NCI-H748 (cell line): Measurements from ENCODE around the gene COL1A1.

ENCODE experiments used
- DNase-seq: peaks from one replicate; lab custom pipeline; 2025; ENCODE audit not compliant: unreplicated experiment; lab: John Stamatoyannopoulos, UW

Gene COL1A1

DNA sequence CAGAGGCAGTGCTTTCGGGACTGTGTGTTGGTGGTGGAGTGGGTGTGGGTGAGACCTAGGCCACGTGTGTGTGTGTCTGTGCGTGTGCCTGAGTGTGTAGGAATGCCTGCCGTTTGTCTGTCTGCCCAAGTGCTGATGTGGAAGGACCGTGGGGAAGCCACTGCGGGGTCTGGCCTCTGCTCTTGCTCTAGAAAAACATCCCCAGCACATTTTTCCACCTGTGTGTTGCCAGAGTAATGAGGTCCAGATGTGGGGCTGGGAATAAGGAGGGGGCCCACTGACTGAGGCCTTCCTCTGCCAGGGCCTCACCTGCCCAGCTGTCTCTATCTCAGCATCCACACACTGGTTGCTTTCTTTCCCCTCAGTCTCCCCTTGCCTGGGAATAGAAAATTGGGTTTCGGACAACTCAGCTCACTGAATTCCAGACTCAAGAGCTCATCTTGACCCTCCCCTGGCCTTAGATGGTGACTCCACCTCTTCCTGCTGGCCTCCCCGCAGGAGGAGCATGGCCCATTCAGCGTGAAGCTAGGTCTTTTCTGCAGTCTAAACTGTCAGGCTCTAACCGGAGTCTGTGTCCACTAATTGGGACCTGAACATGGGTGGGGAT, 28.0 kb downstream of the COL1A1 start:
- no peak for DNase-seq

DNA sequence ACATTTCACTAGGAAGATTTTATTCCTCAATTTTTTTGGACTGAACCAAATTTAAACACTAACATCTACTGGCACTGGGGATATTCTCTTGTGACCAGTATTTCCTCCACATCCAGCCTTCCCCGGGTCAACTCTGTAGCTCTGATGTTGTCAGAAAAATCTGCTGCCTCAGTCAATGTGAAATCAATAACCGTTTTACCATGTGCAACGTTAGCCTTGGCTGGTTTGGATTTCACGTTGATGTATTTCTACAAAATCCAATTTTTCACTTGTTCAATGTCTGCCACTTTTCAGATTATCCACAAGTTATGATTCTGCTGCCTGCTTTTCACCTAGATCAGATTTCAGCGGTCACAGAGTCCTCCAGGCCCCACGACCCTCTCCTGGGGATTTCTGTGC, 28.5 kb downstream of the COL1A1 start:
- no peak for DNase-seq

DNA sequence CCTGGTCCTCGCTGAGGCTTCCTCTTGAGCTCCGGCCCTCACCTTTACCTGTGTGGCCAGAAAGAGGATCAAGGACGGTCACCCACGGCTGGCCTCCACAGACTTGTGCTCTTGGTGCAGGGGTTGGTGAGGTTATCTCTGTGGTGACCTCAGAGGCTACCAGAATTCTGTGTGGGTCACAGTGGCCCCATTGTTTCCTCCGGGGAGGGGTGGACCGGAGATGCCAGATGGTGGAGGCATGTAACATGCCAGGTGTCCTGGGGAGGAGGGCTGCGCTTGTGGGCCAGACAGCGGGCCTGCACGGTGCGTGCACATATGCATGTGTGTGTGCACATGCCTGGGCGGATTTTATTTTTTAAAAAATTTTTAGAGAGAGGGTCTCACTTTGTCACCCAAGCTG, 29.3 kb downstream of the COL1A1 start:
- no peak for DNase-seq

DNA sequence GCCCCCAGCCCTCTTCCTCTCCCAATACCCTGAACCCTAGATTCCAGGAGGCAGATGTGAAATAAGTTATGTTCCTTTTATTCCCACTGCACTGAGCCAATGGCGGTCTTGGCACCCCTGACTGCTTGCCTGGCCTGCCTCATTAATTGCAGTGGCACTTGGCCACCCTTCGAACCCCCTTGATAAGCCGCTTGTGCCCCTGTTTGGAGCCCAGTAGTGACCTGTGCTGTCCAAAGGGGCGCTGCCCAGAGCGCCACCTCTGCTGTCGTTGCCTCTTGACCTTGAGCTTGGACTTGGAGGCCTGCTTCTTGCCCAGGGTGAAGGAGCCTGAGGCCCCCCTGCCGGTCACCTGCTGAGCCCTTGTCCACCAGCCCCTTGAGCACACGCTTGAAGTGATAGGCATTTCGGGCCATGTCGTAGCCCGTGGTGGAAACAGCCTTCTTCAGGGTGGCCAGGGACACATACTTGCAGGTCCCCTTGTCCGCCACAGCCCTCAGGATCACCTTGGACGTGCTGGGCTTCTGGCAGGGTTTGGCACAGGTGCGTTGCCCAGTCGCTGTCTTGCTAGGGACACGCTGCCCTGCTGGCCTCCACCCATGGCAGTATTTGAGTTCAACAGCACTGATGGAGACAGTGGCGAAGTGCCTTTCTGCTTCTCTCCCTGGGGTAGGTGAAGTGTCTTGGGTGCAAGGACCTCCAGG, 29.9 kb downstream of the COL1A1 start:
- DNase-seq: no peak

DNA sequence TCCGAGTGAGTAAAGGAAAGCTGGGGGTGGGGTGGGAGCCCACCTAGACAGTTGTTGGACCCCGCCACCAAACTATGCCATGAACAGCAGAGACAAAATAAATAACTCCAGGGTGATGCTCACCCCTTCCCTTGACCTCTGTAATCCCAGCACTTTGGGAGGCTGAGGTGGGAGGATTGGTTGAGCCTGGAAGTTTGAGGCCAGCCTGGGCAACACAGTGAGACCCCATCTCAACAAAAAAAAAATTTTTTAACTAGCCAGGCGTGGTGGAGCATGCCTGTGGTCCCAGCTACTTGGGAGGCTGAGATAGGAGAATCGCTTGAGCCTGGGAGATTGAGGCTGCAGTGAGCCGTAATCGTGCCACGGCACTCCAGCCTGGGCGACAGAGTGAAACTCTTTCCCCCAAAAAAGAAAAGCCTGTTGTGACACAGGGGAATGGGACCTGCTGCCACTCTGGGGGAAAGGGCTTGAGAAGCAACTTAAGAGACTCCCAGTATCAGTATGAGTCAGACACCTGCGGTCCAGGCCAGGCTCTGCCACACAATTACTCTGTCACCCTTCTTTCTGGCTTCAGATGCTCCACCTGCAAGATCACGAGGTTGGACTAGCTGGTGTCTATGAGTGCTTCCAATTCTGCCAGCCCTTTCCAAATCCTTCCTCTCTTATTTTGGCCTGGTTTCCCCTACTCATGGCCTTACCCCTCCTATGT, 30.6 kb downstream of the COL1A1 start:
- DNase-seq: no peak

DNA sequence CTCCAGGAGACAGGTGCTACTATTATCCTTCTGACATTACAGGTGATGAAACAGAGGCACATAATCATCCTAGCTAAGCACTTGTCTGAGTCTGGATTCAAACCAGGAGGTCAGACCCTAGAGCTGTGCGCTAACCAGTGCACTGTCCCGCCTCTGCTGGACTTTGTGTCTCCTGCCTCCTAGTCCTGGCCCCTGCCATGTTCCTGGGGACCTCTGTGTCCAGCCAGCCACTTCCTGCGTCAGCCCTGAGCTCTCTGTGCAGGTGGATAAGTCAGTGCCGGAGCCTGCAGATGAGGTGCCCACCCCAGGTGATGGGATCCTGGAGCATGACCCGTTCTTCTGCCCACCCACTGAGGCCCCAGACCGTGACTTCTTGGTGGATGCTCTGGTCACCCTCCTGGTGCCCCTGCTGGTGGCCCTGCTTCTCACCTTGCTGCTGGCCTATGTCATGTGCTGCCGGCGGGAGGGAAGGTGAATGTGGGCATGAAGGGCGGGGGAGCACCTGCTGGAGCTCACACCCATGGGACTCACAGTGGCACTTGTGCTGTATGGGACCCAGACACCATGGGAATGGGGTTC, 31.5 kb downstream of the COL1A1 start:
- no peak for DNase-seq

DNA sequence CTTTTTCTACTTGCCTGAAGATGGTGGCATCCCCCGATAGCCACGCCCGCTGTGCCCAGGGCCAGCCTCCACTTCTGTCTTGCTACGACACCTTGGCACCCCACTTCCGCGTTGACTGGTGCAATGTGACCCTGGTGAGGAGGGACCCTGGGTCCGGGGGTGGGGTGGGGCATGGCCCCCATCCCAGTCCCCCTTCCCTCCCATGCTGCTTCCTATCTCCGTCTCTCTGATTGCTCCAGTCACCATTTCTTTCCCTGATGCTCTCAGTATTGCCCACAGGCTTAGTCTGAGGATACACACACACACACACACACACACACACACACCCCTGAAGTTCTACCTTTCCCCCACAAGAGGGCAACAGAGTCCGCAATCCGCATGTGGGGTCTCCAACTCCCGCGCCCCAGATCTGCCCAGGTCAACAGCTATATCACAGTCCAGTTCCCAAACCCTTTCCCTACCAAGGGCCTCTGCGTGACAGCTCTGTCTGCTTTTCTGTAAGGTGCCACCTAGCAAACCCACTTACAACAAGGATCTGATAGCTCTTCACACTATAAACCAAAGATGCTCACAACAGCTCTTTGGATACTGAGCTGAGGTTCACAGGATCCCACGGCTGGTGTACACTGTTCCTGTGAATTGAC, 32.2 kb downstream of the COL1A1 start:
- peak; percentile 47 for DNase-seq

DNA sequence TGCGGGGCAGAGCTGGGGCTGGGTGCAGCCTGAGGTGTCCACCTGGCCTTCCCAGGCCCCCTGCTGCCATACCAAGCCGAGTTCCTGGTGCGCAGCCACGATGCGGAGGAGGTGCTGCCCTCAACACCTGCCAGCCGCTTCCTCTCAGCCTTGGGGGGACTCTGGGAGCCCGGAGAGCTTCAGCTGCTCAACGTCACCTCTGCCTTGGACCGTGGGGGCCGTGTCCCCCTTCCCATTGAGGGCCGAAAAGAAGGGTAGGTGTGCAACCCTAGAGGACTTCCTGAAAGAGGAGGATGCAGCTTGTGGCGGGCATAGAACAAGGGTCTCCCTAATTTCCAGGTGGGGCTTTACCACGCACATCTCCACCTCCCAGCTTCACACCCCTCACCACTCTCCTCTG, 33.1 kb downstream of the COL1A1 start:
- no peak for DNase-seq

DNA sequence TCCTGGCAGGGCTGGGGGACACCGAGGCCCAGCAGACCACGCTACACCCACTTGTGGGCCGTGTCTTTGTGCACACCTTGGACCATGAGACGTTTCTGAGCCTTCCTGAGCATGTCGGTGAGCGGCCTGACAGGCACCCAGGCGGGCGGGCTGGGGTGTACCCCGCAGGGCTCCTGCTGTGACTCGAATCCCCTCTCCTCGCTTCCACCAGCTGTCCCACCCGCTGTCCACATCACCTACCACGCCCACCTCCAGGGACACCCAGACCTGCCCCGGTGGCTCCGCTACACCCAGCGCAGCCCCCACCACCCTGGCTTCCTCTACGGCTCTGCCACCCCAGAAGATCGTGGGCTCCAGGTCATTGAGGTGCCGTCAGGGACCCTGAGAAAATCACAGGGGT, 34.1 kb downstream of the COL1A1 start:
- no peak for DNase-seq

DNA sequence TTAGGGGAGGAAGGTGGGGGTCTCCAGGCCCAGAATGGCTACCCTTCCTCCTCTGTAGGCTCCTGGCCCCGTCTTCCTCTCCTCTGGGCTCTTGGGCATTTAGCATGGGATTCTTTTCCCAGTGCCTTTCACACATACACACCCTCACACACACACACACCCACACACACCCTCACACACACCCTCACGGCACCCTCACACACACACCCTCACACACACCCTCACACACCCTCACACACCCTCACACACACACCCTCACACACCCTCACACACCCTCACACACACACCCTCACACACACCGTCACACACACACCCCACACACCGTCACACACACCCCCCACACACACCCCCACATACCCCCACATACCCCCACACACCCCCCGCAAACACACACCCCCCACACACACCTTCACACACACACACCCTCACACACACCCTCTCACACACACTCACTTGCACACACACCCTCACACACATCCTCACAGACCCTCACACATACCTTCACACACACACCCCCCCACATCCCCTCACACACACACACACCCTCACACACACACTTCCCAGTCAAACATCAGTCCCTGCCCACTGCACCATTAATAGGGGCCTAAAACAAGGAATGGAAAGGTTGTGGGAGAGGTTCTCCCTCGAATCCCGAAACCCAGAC, 34.8 kb downstream of the COL1A1 start:
- DNase-seq: no peak

DNA sequence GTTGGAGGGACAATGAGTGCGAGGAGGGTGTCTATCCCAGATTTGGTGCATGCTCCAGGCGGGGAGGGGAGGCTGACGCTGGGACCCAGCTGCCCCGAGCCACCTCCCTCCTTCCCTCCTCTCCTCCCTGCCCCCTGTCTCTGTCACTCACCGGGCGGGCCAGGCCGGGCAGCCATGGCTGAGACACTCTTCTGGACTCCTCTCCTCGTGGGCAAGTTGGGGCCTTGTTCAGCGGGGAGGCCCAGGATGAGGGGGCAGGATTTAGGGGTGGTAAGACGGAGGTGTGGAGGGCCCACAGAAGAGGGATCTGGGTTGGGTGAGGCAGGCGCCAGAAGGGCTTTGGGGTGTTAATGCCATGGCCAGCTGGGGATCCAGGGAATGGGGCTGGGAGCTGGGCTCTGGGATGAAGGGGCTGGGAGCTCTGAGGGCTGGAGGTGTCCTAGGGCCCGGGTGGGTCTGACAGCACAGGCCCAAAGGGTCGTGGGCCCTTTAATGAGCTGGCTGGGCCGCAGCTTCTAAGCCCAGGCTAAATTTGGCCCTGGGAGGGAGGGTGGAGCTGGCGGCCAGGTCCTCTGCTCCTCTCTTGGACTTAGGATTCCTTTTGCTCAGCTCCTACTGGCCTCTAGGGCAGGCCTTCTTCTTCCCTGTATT, 35.4 kb downstream of the COL1A1 start, which contains the start of gene SGCA:
Gene SGCA (plus strand): TSS at position 139 of the 651 bp plus-strand sequence. CDS start 36 bp downstream, at position 175.
- DNase-seq: no peak

DNA sequence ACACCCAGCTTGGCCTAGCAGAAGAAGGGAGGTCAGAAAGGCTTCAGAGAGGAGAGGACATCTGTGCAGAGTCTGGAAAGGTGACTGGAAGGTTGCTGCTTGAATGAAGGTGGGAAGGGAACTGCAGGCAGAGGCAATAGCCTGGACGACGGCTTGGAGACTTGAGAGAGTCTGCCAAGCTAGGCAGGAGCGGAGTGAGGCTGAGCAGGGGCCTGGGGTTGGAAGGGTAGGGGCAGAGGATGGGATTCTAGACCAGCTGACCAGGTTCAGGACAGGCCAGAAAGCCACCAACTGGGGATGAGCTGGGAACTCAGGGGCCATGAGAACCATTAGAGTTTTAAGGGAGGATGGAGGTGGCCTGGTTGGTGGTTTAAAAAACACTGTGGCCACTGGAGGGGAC, 36.0 kb downstream of the COL1A1 start:
- DNase-seq: no peak

DNA sequence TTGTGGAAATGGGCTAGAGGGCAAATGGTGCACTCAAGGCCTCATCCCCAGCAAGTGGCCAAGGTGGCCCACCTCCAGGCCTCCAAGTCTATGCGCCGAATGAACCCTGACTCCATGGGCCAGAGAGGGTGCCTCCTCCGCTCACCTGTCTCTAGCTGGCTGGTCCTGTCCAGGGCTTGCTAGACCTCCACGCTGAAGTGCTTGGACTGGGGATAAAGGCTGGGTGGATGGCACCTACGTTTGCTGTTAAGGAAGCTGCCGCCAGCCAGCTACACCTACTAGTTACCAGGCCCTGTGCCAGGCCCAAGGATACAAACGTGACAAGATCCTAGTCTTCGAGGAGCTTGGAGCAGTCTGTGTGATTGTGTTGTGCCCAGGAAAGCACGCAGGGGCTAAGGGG, 36.4 kb downstream of the COL1A1 start:
- DNase-seq: no peak

DNA sequence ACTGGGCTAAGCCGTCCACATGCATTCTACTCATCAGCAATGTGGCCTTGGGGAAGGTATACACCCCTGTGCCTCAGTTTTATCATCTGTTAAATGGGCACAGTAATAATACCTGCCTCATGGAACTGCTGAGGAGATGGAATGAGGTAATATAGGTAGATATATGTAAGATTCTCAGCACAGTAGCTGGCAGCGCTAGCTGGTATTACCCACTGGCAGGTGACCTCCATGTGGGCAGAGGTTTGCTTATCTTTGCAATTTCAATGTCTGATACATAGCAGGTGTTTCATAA, 36.8 kb downstream of the COL1A1 start:
- DNase-seq: no peak

DNA sequence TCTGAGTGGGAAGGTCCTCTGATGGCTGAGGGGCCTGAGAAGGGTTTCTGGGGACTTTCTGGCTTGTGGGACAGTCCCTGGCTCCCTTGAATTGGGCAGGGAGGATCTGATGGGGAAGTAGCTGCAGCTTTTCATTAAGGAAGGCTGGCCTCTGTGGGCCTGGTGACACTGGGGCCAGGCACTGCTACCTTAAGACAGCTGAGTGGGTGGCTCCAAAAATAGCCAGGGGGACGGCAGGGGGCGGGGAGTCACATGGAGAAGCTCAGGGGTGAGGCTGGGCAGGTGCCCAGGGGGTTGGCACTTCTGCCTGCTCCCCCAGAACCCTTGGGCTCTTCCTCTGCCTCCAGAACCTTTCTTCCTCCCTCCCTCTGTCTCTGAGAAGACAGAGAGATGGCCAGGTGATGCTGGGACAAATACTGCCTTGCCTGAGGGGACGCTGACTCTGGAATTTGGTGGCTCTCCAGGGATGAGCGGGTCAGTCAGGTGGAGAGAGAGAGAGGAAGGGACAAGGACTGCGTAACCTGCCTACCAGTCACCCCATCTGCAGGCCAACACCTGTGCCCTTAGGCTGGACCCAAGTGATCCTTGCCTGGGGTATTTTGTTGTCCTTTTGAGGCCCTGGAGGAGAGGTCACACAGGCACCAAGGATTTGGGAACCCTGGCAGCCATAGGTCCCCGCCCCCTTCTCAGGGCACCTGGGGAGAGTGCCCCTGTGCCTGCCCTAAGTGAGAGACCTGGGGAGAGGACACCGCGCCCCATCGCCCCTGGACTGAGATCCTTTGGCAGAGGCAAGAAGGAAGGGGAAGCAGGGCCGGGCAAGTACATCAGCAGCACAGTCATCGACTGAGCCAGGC, 37.4 kb downstream of the COL1A1 start:
- no peak for DNase-seq

DNA sequence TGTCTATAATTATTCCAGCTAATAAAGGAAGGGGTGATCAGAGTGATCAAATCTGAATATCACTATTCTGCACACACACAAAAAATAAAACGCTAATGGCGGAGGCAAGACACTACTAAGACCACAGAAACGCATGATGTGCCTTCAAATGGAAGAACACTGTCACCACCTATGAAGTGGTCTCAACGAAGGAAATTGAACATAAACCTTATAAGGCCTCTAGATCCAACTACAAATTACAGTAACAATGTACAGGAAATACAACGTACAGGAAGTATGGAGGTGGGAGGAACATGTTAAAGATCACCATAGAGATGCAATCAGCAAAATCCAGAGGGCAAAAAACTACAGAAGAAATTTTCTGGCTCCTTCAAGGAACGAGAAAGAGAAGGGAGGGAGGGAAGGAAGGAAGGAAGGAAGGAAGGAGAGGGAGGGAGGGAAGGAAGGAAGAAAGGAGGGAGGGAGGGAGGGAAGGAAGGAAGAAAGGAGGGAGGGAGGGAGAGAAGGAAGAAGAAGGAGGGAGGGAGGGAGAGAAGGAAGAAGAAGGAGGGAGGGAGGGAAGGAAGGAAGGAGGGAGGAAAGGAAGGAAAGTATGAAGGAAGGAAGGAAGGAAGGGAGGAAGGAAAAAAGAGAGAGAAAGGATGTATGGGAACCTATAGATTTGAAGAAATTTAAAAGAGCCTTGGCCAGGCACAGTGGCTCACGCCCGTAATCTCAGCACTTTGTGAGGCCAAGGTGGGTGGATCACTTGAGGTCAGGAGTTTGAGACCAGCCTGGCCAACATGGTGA, 38.8 kb downstream of the COL1A1 start:
- DNase-seq: no peak

DNA sequence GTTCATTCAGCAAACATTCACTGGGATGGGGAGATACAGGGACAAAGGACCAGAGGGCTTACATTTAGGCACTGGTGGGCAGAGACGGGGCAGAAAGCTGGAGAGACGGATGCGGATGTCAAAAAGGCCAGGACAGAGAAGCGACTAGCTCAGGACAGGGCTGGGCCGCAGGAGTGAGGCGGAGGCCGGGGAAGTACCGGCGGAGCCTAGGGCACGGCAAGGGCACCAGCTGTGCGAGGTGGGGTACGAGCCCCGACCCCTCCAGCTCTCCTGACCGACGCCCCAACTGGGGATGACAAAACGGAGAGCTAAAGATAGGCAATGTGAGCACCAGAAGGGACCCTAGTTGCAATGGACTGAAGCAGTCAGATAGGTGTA, 39.5 kb downstream of the COL1A1 start:
- no peak for DNase-seq

DNA sequence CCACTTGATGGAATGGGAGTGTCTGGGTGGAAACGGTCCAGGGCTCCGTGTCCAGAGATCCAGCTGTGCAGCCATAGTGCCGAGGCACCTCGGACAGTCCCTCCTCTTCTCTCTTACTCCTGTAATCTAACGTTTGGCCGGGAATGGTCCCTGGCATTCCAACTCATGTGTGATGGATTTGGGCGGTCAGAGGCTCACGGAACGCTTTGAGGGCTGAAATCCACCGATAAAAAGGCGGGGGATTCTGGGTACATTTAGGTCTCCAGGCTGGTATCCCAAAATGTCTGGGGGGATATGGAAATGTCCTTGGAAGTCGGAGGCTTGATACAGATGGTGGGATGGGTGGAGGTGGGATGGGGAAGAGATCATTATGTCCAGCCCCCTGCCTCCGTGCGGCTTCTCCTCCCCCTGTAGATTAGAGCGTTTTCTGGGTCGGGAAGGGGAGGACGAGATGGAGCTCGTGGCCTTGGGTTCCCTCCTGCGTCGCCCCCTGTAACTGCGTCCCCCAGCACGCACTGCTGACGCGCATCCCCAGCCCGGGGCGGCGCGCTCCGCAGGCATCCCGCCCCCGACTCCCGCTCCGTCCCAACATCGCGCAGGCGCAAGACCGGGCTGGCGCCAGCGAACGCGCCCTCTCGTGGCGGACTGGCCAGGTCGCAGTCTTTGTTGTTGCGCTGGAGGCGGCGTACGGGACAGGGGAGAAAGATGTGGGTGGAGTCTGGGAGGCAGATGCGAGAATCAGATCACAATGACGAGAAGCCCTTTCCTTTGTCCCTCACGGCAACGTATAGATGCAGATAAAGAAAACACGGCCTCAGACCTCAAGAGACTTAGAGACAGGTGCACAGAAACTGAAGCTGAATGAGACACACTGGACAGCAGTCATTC, 40.2 kb downstream of the COL1A1 start:
- peak; percentile 92 for DNase-seq
